GM19372 (cell line): ENCODE measurements around the gene RSPH1.
"Not testable (repeated sequence)": the region's sequence is repeated elsewhere in the genome, so short reads cannot be mapped to it uniquely, and the experiment has no call there.

Source experiments
- ATAC-seq: cut with Tn5 transposase; IDR thresholded peaks from one replicate; pipeline ENCODE4 v1.9.1; 2021; ENCODE audit warnings: mild to moderate bottlenecking, low read depth, moderate library complexity; ENCODE audit not compliant: unreplicated experiment

Gene RSPH1

GRCh38 chr21:42489991-42490390, 6.0 kb downstream of the RSPH1 start:
- ATAC-seq: no peak

- ATAC-seq: no peak
Measured at GRCh38 chr21:42489006-42489563, 6.9 kb downstream of the RSPH1 start.

- ATAC-seq: no peak
Measured at GRCh38 chr21:42486531-42486930, 9.5 kb downstream of the RSPH1 start.

GRCh38 chr21:42486072-42486471, 10.0 kb downstream of the RSPH1 start:
- ATAC-seq: no peak

- ATAC-seq: no peak
Measured at GRCh38 chr21:42484966-42485365, 11.1 kb downstream of the RSPH1 start.

- no peak for ATAC-seq
Measured at GRCh38 chr21:42481169-42481568, 14.9 kb downstream of the RSPH1 start.

- ATAC-seq: no peak
Measured at GRCh38 chr21:42480736-42481135, 15.3 kb downstream of the RSPH1 start.

GRCh38 chr21:42479582-42479981, 16.4 kb downstream of the RSPH1 start:
- ATAC-seq: no peak

- ATAC-seq: peak; percentile 45
Measured at GRCh38 chr21:42478504-42478903, 17.5 kb downstream of the RSPH1 start.

- no peak for ATAC-seq
Measured at GRCh38 chr21:42476388-42477331, 19.4 kb downstream of the RSPH1 start.

GRCh38 chr21:42475526-42476387, 20.3 kb downstream of the RSPH1 start:
- no peak for ATAC-seq

GRCh38 chr21:42475036-42475435, 21.0 kb downstream of the RSPH1 start:
- no peak for ATAC-seq

GRCh38 chr21:42474043-42474831, 21.8 kb downstream of the RSPH1 start:
- no peak for ATAC-seq

GRCh38 chr21:42473498-42474042, 22.5 kb downstream of the RSPH1 start:
- ATAC-seq: no peak

- ATAC-seq: no peak
Measured at GRCh38 chr21:42472521-42472920, 23.5 kb downstream of the RSPH1 start.

- ATAC-seq: no peak
Measured at GRCh38 chr21:42471716-42472330, 24.2 kb downstream of the RSPH1 start.

- no peak for ATAC-seq
Measured at GRCh38 chr21:42471206-42471605, 24.8 kb downstream of the RSPH1 start.

GRCh38 chr21:42469726-42470125, 26.3 kb downstream of the RSPH1 start:
- not testable (repeated sequence) for ATAC-seq

GRCh38 chr21:42469272-42469671, 26.8 kb downstream of the RSPH1 start:
- ATAC-seq: no peak
